Measurements from ENCODE around the gene CRHR1.

DNA sequence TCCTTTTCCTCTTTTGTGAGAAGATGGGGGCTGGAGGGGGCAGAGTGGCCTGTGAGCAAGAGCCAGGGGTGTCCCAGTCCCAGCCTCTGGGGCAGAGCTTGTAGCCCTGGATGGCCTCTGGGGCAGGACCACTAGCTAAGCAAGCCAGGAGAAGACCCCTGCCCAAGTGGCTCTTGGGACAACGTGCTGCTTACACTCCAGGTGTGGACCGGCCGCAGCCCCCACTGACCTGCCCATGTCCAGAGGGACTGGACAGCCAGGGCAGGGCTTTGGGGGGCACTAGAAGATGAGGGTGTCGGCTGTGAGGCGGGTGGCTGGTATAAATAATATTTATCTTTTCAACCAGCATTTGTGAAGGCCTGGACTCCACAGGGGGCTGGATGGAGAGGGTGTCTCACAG is 51.4 kb downstream of the CRHR1 start:
- TF ChIP-seq, protein P1, sequence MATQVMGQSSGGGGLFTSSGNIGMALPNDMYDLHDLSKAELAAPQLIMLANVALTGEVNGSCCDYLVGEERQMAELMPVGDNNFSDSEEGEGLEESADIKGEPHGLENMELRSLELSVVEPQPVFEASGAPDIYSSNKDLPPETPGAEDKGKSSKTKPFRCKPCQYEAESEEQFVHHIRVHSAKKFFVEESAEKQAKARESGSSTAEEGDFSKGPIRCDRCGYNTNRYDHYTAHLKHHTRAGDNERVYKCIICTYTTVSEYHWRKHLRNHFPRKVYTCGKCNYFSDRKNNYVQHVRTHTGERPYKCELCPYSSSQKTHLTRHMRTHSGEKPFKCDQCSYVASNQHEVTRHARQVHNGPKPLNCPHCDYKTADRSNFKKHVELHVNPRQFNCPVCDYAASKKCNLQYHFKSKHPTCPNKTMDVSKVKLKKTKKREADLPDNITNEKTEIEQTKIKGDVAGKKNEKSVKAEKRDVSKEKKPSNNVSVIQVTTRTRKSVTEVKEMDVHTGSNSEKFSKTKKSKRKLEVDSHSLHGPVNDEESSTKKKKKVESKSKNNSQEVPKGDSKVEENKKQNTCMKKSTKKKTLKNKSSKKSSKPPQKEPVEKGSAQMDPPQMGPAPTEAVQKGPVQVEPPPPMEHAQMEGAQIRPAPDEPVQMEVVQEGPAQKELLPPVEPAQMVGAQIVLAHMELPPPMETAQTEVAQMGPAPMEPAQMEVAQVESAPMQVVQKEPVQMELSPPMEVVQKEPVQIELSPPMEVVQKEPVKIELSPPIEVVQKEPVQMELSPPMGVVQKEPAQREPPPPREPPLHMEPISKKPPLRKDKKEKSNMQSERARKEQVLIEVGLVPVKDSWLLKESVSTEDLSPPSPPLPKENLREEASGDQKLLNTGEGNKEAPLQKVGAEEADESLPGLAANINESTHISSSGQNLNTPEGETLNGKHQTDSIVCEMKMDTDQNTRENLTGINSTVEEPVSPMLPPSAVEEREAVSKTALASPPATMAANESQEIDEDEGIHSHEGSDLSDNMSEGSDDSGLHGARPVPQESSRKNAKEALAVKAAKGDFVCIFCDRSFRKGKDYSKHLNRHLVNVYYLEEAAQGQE (IDR thresholded peaks at IDR 0.05; ENCODE audit: insufficient read depth in 1 of 2, low read depth in 2 of 2, low read length in 2 of 2), result no peak
- TF ChIP-seq POLR2AphosphoS5 (IDR thresholded peaks at IDR 0.05; ENCODE audit: low read depth, low read length), result no peak

Data from PFSK-1 (cell line).